Kidney (tissue), 14 donors: ENCODE results near the gene SACM1L. TPM values are rescaled to one million over a fixed set of nuclear protein-coding genes. Genes with fewer than 3 reads are reported as not detected.

Experiments
- DNase-seq, 5 donors: peaks; one replicate each; pipeline ENCODE4 v3.0.0-alpha.2; 2013 to 2020
- FAIRE-seq: peaks from 2 replicates; lab custom pipeline; 2012; peaks lifted over from hg19 to GRCh38; lab: Jason Lieb, UNC
- H3K27ac ChIP-seq, 2 donors: one replicate each; pipeline ENCODE4 v1.7.0; 2013; ENCODE audit warnings: low read depth in 2 of 2, low read length in 2 of 2, inconsistent platforms in 1 of 2
- H3K27me3 ChIP-seq: one replicate; pipeline ENCODE4 v1.7.1; 2013; ENCODE audit warnings: low read length, inconsistent platforms; ENCODE audit not compliant: control insufficient read depth, insufficient read depth
- H3K36me3 ChIP-seq, 3 donors: one replicate each; pipeline versions ENCODE4 v1.7.0 to v1.7.1; 2013; ENCODE audit warnings: low read length in 3 of 3, control low read depth in 1 of 3, inconsistent platforms in 1 of 3; ENCODE audit not compliant: insufficient read depth in 3 of 3, control insufficient read depth in 2 of 3
- H3K4me1 ChIP-seq, 3 donors: one replicate each; pipeline versions ENCODE4 v1.7.0 to v1.7.1; 2013; ENCODE audit warnings: low read length in 3 of 3, inconsistent platforms in 1 of 3, low read depth in 1 of 3; ENCODE audit not compliant: control insufficient read depth in 2 of 3, insufficient read depth in 2 of 3
- H3K4me3 ChIP-seq, 3 donors: one replicate each; pipeline versions ENCODE4 v1.7.0 to v1.8.1; 2013; ENCODE audit warnings: low read length in 3 of 3, control low read depth in 1 of 3, inconsistent platforms in 1 of 3
- H3K9ac ChIP-seq, 3 donors: one replicate each; pipeline versions ENCODE4 v1.7.0 to v1.7.1; 2013; ENCODE audit warnings: low read length in 3 of 3, control low read depth in 1 of 3, inconsistent platforms in 1 of 3
- H3K9me3 ChIP-seq, 3 donors: one replicate each; pipeline versions ENCODE4 v1.7.0 to v1.7.1; 2013; ENCODE audit warnings: low read length in 3 of 3, control low read depth in 1 of 3, inconsistent platforms in 1 of 3; ENCODE audit not compliant: control insufficient read depth in 2 of 3, insufficient read depth in 1 of 3
- intact Hi-C: fragments of 100-400 bp; cut with DNase I; formaldehyde crosslinking; loops from one replicate; pipeline ENCODE4 v1.11.1; 2022
- polyA plus RNA-seq: library from polyadenylated mRNA; stranded (reverse); fragments of 350-450 nt; fragmentation: Illumina TruSeq; extraction: RNeasy Lipid Tissue Mini Kit (QIAGEN cat#74804); gene quantifications from one replicate; pipeline ENCODE4 v1.2.3, GENCODE V29; 2014; ENCODE audit warnings: low read depth, low replicate concordance; ENCODE audit not compliant: insufficient read depth
- total RNA-seq: library from RNA; stranded (reverse); fragmentation: NEBNext Ultra II Directional; extraction: Animal tissue kit (Norgen Biotek cat#: 25700); gene quantifications from one replicate; pipeline ENCODE4 v1.2.1, GENCODE V29; 2021
- TF ChIP-seq, protein P1 (sequence below): IDR thresholded peaks from 3 replicates; pipeline ENCODE4 v1.5.1; 2012; ENCODE audit warnings: mild to moderate bottlenecking, moderate library complexity, borderline replicate concordance; ENCODE audit not compliant: insufficient read depth; ENCODE audit errors: extremely low read depth
- donor health status: control.
- donor health status: control.
- donor health status: control.
- donor health status: control.
- donor health status: control.
- donor health status: DM: yes; HTN: yes; CAD: no.
- donor health status: Normal renal cell carcinoma (clear cell type).

Gene SACM1L
- total and polyA plus RNA-seq, 2 donors from 2014 or later: 27.1 to 53.1 TPM

DNA sequence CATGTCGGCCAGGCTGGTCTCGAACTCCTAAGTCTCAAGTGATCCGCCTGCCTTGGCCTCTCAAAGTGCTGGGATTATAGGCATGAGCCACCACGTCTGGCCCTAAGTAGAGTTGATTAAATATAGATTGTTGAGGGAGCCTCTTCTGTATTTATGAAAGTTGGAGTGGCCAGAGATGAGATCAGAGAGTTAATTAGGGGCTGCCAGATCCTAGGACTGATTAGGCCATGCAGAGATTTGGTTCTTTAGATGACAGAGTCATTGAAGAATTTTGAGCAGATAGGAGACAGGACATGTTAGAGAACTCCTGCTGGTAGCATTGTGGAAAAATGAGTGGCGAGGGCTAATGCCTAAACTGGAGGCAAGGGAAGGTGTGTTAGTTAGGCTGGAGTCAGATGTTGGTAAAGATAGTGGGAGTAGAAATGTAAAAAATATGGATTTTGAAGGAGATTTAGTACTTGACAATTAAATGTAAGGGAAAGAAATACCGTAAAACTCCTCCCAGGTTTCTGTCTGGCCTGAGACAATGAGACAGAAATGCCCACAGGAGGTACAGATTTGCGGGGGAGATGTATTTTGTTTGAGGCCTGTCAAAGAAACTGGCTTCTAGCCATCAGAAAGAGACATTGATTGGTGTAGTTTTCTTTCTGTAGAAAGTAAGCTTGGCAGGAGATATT lies 23.4 kb downstream of the SACM1L start:
- Histone ChIP-seq H3K4me3 (no peak overlapping the region), H3K36me3 (peaks cover under 1 to 28% (median 10%) of the 10 kb centered on the region in 3 donors), H3K27ac (no peak overlapping the region), H3K4me1 (no peaks in the 10 kb centered on the region), H3K27me3 (no peaks in the 10 kb centered on the region), H3K9me3 (no peaks in the 10 kb centered on the region), H3K9ac (no peak overlapping the region)
- TF ChIP-seq, protein P1, sequence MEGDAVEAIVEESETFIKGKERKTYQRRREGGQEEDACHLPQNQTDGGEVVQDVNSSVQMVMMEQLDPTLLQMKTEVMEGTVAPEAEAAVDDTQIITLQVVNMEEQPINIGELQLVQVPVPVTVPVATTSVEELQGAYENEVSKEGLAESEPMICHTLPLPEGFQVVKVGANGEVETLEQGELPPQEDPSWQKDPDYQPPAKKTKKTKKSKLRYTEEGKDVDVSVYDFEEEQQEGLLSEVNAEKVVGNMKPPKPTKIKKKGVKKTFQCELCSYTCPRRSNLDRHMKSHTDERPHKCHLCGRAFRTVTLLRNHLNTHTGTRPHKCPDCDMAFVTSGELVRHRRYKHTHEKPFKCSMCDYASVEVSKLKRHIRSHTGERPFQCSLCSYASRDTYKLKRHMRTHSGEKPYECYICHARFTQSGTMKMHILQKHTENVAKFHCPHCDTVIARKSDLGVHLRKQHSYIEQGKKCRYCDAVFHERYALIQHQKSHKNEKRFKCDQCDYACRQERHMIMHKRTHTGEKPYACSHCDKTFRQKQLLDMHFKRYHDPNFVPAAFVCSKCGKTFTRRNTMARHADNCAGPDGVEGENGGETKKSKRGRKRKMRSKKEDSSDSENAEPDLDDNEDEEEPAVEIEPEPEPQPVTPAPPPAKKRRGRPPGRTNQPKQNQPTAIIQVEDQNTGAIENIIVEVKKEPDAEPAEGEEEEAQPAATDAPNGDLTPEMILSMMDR: no peak
- no peak for DNase-seq
- intact Hi-C loops: no loop called here
- no peak for FAIRE-seq

DNA sequence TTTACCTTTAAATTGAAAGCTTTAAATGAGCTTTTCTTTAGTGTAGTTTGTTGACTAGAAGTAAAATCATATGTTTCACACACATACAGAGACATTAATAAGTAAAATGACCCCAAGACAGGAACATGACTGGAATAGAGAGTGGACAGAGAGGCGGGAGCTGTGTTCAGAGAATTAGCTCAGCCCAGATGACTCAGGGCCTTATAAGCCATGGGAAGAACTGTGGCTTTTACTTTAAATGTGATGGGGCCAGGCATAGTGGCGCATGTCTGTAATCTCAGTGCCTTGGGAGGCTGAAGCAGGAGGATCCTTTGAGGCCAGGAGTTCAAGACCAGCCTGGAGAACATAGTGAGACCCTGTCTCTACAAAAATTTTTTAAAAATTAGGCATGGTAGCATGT lies 26.7 kb downstream of the SACM1L start:
- no peak overlapping the region for H3K27ac ChIP-seq
- TF ChIP-seq, protein P1: no peak
- H3K27me3 ChIP-seq: no peaks in the 10 kb centered on the region
- peaks cover 0 to 20% (median 10%) of the 10 kb centered on the region in 3 donors for H3K36me3 ChIP-seq
- no peaks in the 10 kb centered on the region for H3K4me1 ChIP-seq
- DNase-seq (no peak), FAIRE-seq (no peak)
- no peak overlapping the region for H3K4me3 ChIP-seq
- intact Hi-C loops: no loop called here
- no peak overlapping the region for H3K9ac ChIP-seq
- no peaks in the 10 kb centered on the region for H3K9me3 ChIP-seq

DNA sequence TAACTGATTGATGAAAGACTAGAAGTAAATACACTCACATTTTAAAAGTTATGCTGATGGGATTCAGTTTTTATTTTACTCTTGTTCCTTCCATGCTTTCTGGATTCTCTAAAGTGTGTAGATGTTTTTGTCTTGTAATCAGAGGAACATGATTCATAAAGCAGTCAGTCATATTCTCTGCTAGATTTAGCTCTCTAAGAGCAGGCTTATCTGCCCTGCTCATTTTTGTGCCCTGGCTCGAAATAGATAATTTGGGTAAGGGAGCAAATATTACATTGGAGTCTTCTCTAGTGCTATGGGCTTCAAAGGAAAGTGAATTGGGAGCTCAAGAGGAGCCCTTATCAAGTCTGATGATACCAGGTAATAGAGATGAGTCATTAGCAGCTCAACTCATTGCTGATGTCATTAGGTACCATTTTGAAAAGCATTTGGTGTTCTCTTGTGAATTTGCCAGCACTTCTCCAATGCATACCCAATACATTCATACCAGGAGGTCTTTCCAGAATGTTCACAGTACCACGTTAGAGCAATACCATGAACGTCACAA lies 27.7 kb downstream of the SACM1L start:
- H3K27me3 ChIP-seq: no peaks in the 10 kb centered on the region
- DNase-seq (no peak), FAIRE-seq (no peak)
- H3K4me1 ChIP-seq: no peaks in the 10 kb centered on the region
- H3K9ac ChIP-seq: no peak overlapping the region
- H3K27ac ChIP-seq: no peak overlapping the region
- H3K36me3 ChIP-seq: peaks cover 0 to 21% (median 10%) of the 10 kb centered on the region in 3 donors
- no peaks in the 10 kb centered on the region for H3K9me3 ChIP-seq
- intact Hi-C loops: no loop called here
- H3K4me3 ChIP-seq: no peak overlapping the region
- TF ChIP-seq, protein P1: no peak
